GM12891 (cell line): Measurements from ENCODE around the gene BRCA2.

Experiments
- POLR2A ChIP-seq: IDR thresholded peaks from 2 replicates; pipeline ENCODE4 v1.6.1; 2011; ENCODE audit warnings: low read depth, low read length, control low read depth
- POLR2AphosphoS5 ChIP-seq: IDR thresholded peaks from 2 replicates; pipeline ENCODE4 v1.6.1; 2011; ENCODE audit warnings: low read depth, low read length, control low read depth
- POU2F2 ChIP-seq: IDR thresholded peaks from 2 replicates; pipeline ENCODE4 v1.6.1; 2011; ENCODE audit warnings: low read depth, mild to moderate bottlenecking, control low read depth, low read length, moderate library complexity
- TAF1 ChIP-seq: IDR thresholded peaks from 2 replicates; pipeline ENCODE4 v1.6.1; 2011; ENCODE audit warnings: low read depth, low read length, control low read depth

- no peak for TF ChIP-seq POLR2A
- no peak for TF ChIP-seq TAF1
- no peak for TF ChIP-seq POLR2AphosphoS5
- TF ChIP-seq POU2F2: no peak
Observed at GRCh38 chr13:32284927-32285632, 30.2 kb upstream of the BRCA2 start.
